ENCODE data around the gene NSD2.
"Not testable (repeated sequence)": the region's sequence is repeated elsewhere in the genome, so short reads cannot be mapped to it uniquely, and the experiment has no call there.

Gene NSD2

GRCh38 chr4:1997712-1998111 is 126.5 kb downstream of the NSD2 start:
- TF ChIP-seq CTCF (IDR thresholded peaks at IDR 0.05; ENCODE audit: low read depth, low read length, missing control alignments) = no peak
- H3K4me3 ChIP-seq (ENCODE audit: low read depth, low read length) = no peak overlapping the region
- DNase-seq (ENCODE audit: low read depth) = no peak

GRCh38 chr4:1998296-1998695 is 127.1 kb downstream of the NSD2 start:
- TF ChIP-seq CTCF (IDR thresholded peaks at IDR 0.05; ENCODE audit: low read depth, low read length, missing control alignments) = no peak
- DNase-seq (ENCODE audit: low read depth) = no peak

GRCh38 chr4:1999308-1999707 is 128.1 kb downstream of the NSD2 start:
- not testable (repeated sequence) for H3K4me3 ChIP-seq (ENCODE audit: low read depth, low read length); DNase-seq (ENCODE audit: low read depth)

More at GRCh38 chr4:1998296-1998695, 127.1 kb downstream of the NSD2 start:
- H3K4me3 ChIP-seq (ENCODE audit: low read depth, low read length) = no peak overlapping the region

GRCh38 chr4:2003361-2003760 is 132.2 kb downstream of the NSD2 start:
- DNase-seq (ENCODE audit: low read depth); H3K4me3 ChIP-seq (ENCODE audit: low read depth, low read length): not testable (repeated sequence)

- no peak for DNase-seq (ENCODE audit: low read depth)
- no peak for TF ChIP-seq CTCF (IDR thresholded peaks at IDR 0.05; ENCODE audit: low read depth, low read length, missing control alignments)
- no peak overlapping the region for H3K4me3 ChIP-seq (ENCODE audit: low read depth, low read length)
Observed at GRCh38 chr4:2006367-2006766, 135.2 kb downstream of the NSD2 start.

- no peak for DNase-seq (ENCODE audit: low read depth)
Observed at GRCh38 chr4:2006956-2007653, 135.9 kb downstream of the NSD2 start.

GRCh38 chr4:2007804-2008670 is 136.8 kb downstream of the NSD2 start:
- no peak for TF ChIP-seq CTCF (IDR thresholded peaks at IDR 0.05; ENCODE audit: low read depth, low read length, missing control alignments)
- peak overlapping the region; percentile 79 for H3K4me3 ChIP-seq (ENCODE audit: low read depth, low read length)
- DNase-seq (ENCODE audit: low read depth) = no peak

More at GRCh38 chr4:2006956-2007653, 135.9 kb downstream of the NSD2 start:
- no peak for TF ChIP-seq CTCF (IDR thresholded peaks at IDR 0.05; ENCODE audit: low read depth, low read length, missing control alignments)
- H3K4me3 ChIP-seq (ENCODE audit: low read depth, low read length) = peak overlapping the region; percentile 79

- H3K4me3 ChIP-seq (ENCODE audit: low read depth, low read length) = peak overlapping the region; percentile 79
- no peak for DNase-seq (ENCODE audit: low read depth)
- no peak for TF ChIP-seq CTCF (IDR thresholded peaks at IDR 0.05; ENCODE audit: low read depth, low read length, missing control alignments)
Observed at GRCh38 chr4:2008671-2008920, 137.4 kb downstream of the NSD2 start.

Measured in GM12864 (cell line).